ENCODE results near the gene DLX5.
A peak's percentile ranks its signal among the peaks of the same experiment; 100 is the strongest.
"Not testable (repeated sequence)": the region's sequence is repeated elsewhere in the genome, so short reads cannot be mapped to it uniquely, and the experiment has no call there.

Gene DLX5

DNA sequence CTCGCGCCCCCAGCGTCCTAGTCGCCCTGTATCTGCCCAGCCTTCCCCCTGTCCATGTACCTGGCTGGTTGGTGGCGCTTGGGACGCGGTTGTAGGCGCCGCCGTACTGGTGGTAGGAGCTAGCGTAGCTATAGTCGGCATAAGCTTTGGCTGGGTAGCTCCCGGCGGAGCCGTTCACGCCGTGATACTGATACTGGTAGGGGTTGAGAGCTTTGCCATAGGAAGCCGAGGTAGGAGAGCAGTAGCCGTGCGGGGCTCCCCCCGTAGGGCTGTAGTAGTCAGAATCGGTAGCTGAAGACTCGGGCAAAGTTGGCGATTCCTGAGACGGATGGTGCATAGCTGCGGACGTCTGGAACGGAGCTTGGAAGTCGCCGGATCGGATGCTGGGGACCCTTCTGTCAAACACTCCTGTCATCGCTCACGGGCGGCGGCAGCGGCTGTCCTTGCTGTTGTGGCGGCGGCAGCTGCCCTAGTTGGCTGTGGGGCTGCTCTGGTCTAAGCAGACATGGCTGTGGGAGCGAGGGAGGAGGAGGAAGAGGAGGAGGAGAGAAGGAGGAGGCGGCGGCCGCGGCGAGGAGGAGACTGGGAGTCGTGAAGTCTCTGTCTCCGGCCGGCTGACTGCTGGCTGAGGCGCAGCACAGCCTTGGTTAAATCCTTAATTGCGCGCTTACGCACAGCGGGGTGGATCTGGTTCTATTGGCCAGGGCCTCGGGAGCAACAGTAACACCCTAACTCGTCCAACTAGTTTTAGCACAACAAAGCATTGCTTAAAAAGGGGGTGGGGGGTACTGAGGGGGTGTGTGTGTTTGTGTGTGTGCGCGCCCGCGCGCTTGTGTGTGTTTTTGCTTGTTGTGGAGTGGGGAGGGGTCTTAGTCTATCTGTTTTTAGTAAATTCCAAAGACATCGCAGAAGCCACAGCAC is at the start of gene DLX5:
Gene DLX5, minus strand, starts transcription at position 623 of the 921 bp plus-strand sequence. Its CDS starts 208 bp downstream, at position 415.
- peak; percentile 91 to 92 for DNase-seq

DNA sequence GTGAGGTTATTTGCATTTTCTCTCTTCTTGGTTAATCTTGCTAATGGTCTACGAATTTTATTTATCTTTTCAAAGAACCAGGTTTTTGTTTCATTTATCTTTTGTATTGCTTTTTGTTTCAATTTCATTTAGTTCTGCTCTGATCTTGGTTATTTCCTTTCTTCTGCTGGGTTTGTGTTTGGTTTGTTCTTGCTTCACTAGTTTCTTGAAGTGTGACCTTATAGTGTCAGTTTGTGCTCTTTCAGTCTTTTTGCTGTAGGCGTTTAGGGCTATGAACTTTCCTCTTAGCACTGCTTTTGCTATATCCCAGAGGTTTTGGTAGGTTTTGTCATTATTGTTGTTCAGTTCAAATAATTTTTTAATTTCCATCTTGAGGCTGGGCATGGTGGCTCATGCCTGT is 47.4 kb upstream of the DLX5 start:
- DNase-seq: not testable (repeated sequence)

- peak in 1 of 2 experiments; percentile 34 for DNase-seq
Measured at GRCh38 chr7:97064972-97065587, 40.4 kb upstream of the DLX5 start.

- DNase-seq: no peak
Measured at GRCh38 chr7:97064020-97064419, 39.4 kb upstream of the DLX5 start.

DNA sequence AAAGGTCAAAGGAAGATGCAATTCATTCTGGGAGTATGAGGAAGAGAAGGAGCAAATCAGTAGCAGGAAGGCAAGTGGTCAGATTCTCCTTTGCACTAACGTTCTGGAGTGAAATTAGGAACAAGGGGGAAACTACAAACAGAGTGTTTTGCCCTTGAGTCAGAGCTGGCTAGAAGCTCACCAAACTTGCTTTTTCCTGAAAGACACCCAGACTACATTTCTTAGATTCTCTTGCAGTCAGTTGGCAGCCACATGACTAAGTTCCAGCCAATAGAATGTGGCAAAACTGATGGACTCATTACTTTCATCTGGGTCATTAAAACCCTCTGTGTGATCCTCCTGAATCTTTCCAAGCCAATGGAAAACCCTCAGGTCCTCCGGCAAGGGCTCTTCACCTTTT is 18.6 kb upstream of the DLX5 start:
- DNase-seq: no peak

DNA sequence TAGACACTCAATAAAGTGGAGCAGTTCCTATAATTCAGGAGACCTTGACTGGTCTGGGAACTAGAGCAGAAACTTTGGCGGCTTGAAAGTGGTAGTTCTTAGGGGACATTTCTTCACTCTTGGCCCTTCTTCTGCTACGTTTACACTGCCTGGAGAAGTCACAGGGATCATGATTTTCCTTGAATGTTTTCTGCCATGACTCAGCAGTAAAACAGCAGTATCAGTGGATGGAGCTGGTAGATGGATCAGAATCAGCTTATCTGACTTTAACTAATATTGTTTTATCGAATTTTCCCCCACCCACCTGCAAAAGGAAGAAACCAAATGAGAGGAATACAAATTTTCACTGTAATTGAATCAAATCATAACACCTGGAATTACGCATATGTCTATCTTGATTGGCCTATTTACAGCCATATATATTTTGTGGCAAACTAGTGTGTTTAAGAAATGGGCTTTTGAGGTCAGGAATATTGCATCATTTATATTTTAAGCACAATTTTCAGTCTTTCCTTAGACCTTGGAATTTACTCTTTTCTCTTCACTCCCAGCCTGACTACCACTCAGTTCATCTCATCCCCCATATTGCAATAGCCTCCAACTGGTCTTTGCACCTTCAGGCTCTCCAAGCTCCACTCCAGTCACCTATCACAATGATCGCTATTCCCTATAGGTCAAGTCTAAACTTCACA is 14.9 kb upstream of the DLX5 start:
- no peak for DNase-seq

DNA sequence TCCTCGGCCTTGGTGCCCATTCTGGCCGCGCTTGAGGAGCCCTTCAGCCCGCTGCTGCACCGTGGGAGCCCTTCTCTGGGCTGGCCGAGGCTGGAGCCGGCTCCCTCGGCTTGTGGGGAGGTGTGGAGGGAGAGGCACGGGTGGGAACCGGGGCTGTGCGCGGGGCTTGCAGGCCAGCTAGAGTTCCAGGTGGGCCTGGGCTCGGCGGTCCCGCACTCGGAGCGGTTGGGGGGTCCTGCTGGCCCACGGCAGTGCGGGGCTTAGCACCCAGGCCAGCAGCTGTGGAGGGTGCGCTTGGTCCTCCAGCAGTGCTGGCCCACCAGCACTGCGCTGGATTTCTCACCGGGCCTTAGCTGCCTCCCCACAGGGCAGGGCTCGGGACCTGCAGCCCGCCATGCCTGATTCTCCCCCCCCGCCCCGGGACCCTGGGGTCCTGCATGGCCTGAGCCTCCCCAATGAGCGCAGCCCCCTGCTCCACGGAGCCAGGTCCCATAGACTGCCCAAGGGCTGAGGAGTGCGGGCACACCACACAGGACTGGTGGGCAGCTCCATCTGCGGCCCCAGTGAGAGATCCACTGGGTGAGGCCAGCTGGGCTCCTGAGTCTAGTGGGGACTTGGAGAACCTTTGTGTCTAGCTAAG is 9.7 kb upstream of the DLX5 start:
- DNase-seq: not testable (repeated sequence)

DNA sequence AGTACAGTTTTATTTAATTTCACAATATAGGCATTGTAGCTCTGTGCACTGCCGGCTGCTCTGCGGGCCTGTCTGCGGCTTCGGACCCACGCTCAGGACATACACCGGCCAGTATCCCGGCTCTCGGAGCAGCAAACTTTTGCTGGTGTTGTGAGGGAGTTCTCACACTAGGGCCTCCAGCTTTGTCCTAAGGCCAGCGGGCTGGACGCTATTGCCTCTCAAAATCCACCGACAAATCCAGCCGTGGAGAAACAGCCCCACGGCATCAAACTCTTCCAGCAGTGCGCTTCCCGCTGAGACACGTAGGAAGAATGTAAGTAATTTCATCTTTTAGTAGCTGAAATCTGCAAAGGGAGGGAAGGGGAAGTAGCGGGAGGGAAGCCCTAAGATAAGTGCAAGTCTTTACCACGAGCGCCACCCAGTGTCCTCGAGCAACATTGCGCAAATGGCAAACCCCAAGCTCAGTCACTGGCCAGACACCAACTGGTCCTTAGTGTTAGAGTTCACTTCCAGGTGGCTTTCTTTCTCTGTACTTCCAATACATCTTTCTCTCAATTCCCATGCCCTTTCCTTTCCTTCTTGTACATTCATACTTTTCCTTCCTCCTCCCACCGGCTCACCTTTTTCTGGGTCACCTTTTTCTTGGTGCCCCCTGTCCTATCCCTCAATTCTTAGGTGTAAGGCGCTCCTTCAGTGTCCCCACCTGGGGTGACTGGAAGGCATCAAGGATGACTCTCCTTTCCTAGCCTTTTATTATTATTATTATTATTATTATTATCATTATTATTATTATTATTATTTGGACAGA is 3.0 kb upstream of the DLX5 start:
- peak in 1 of 2 experiments; percentile 91 for DNase-seq

GRCh38 chr7:97026715-97027426 is 2.2 kb upstream of the DLX5 start:
- DNase-seq: no peak

- DNase-seq: peak; percentile 46 to 69
Measured at GRCh38 chr7:97025983-97026714, 1.5 kb upstream of the DLX5 start.

GRCh38 chr7:97025130-97025499 is 484 bp upstream of the DLX5 start:
- DNase-seq: peak; percentile 86 to 87

DNA sequence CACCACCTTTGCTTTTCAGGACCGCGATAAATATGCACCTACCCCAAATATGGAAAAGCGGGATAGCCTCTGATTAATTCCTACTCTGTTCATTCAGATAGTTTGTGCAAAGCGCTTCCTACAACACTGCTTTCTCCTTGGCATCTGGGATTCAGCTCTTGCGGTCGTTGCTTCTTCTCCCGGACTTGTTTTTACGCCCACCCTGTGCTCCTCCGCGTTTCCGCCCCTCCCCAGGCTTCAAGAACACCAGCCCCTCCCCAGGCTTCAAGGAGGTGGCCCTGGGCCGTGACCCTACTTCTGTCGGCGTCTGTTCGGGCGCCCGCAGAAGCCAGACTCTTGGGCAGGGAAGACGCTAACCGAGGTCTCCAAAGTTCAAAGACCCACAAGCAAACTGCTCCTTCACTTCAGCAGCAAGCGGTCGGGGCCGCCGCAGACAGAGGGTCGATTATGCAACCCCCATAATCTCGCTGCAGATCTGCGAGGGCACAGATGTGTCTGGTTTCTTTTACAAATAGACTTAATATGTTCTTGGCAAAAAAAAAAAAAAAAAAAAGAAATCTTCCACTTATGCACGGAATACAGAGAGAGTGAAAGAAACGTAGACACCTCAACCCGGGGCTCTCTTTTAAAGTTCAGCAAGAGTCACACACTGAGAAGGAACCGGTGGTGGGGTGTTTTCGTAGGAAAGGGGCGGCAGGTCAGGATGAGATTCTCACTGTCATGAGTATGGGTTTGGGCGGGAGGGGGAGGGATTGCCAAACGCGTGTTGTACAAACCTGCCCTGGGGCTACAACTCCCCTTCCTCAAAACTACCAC is 1.9 kb downstream of the DLX5 start:
- peak in 1 of 2 experiments; percentile 42 for DNase-seq

- DNase-seq: peak in 1 of 2 experiments; percentile 71
Measured at GRCh38 chr7:97021747-97022490, 2.7 kb downstream of the DLX5 start.

DNA sequence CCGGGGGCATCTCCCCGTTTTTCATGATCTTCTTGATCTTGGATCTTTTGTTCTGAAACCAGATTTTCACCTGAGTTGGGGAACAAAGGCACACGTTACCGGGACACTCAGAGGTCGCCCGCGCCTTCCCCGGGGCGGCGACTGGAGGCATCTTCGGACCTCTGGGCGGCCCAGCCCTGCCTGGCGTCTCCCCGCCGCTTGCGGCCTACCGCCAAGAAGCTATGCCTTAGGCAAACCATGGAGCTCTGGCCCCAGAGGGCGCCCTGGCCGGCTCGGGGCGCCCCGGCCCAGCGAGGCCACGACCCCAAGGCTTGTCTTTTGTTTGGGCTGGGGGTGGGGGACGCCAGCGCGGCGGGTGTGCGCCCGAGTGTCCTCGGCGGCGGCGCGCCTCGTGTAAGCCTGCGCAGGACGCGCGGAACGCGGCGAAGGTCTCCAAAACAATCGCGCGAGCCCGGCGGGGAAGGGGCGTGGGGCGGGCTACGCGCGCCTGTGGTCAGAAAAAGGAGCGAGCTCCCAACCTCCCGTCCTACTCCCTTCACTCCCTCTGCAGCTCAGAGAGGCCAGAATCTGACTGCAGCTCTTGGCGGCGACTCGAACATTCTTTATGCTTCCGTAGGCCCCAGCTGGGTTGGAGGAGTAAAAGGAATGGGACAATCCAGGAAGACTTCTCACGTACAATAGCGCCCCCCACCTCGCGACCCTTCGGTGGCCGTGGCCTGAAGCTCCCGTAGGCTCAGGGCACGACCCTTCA is 3.5 kb downstream of the DLX5 start:
- peak; percentile 42 to 76 for DNase-seq

- DNase-seq: peak; percentile 41 to 76
Measured at GRCh38 chr7:97020601-97020995, 4.0 kb downstream of the DLX5 start.

DNA sequence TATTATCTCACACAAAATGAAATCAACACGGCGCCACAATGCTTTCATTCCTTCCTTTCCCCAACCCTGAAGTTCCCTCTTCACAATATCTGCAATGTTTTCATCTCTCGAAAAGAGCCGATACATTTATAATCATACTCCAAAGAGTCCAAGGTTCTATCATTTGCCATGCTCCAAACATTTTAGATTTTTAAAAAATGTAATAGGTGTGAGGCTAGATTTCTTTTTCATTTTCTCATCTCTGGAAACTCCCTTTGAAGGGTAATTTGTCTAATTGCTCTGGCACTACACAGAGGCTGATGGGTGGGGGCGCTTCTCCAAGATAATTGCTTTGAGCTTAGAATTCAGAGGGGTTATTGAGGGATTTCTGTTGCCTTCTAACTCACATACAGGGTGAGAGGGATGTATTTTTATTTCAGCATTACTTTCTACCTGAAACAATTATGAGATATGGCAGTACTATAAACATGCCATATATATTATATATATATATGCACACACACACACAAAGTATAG is 4.9 kb downstream of the DLX5 start:
- peak; percentile 59 to 75 for DNase-seq

DNA sequence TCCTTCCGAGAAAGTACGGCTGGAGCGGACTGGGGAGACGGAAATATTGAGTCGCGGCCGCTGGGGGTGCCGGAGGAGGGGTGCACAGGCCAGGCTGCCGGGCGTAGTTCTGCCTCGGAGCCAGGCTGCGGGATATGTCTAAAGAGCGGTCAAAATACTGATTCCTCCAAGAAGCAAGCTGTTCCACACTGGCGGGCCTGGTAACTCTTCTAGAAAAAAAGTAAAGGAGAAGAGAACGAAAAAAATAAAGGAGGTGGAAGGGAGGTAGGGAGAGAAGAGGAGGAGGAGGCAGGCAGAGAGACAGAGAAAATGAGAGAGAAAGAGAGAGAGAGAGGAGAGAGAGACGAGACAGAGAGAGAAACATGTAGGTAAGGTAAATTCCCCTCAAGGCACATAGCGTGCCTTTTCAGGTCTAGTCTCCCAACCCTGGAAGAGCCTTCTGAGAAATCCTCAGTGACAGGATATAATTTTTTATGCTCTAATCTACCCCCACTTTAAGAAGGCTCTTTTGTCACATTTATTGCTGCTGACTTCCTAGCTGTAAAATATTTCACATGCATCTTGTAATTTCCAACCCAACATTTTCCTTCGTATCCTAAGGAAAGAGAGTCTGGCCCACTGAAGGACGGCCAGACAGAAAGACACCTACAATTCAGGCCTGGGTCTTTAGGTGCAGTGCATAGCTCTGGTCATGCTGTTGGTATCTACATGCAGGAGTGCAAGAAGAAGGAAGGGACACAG is 5.7 kb downstream of the DLX5 start:
- DNase-seq: peak; percentile 46 to 60

All from NCI-H1930 (cell line).